Central memory CD8-positive, alpha-beta T cell (primary cell): ENCODE measurements around the gene ASZ1.
"Not testable (repeated sequence)": the region's sequence is repeated elsewhere in the genome, so short reads cannot be mapped to it uniquely, and the experiment has no call there.

Source experiments
- ATAC-seq: fragments of 150-1000 bp; cut with Tn5 transposase; replicated peaks from 2 replicates; pipeline ENCODE4 v1.10.0; 2022; ENCODE audit warnings: mild to moderate bottlenecking, moderate FRiP score, moderate number of reproducible peaks; ENCODE audit not compliant: poor library complexity, severe bottlenecking; ENCODE audit errors: extremely low read depth
- DNase-seq, 2 donors: peaks; one replicate each; pipeline ENCODE4 v3.0.0; 2021; ENCODE audit warnings: low spot score in 2 of 2
- H3K27ac Mint-ChIP-seq: one replicate; pipeline ENCODE4 v1.8.0; 2022; ENCODE audit warnings: low read depth, mild to moderate bottlenecking, moderate library complexity, mixed read lengths
- H3K27me3 Mint-ChIP-seq: one replicate; pipeline ENCODE4 v1.8.0; 2022; ENCODE audit warnings: mixed read lengths
- H3K36me3 Mint-ChIP-seq: one replicate; pipeline ENCODE4 v1.8.0; 2022; ENCODE audit warnings: mild to moderate bottlenecking, moderate library complexity, mixed read lengths; ENCODE audit not compliant: insufficient read depth
- H3K4me1 Mint-ChIP-seq: one replicate; pipeline ENCODE4 v1.8.0; 2022; ENCODE audit warnings: mixed read lengths
- H3K4me3 Mint-ChIP-seq: one replicate; pipeline ENCODE4 v1.8.0; 2022; ENCODE audit warnings: mild to moderate bottlenecking, moderate library complexity, mixed read lengths
- H3K9me3 Mint-ChIP-seq: one replicate; pipeline ENCODE4 v1.8.0; 2022; ENCODE audit warnings: mixed read lengths

The ASZ1 gene

GRCh38 chr7:117435475-117436043 is 8.3 kb upstream of the ASZ1 start:
- Mint-ChIP-seq H3K27ac (no peak overlapping the region), H3K9me3 (peaks cover 15% of the 10 kb centered on the region), H3K4me1 (no peaks in the 10 kb centered on the region), H3K4me3 (no peak overlapping the region), H3K27me3 (no peaks in the 10 kb centered on the region), H3K36me3 (peaks cover 2% of the 10 kb centered on the region)
- no peak for ATAC-seq
- DNase-seq = no peak

- no peaks in the 10 kb centered on the region for H3K27me3 Mint-ChIP-seq
- H3K4me3 Mint-ChIP-seq = no peak overlapping the region
- no peaks in the 10 kb centered on the region for H3K36me3 Mint-ChIP-seq
- ATAC-seq (no peak), DNase-seq (no peak)
- H3K27ac Mint-ChIP-seq = no peak overlapping the region
- no peaks in the 10 kb centered on the region for H3K4me1 Mint-ChIP-seq
- peaks cover 12% of the 10 kb centered on the region for H3K9me3 Mint-ChIP-seq
Observed at GRCh38 chr7:117424090-117424829, 3.0 kb downstream of the ASZ1 start.

- not testable (repeated sequence) for ATAC-seq, H3K4me1 Mint-ChIP-seq, H3K27me3 Mint-ChIP-seq, H3K36me3 Mint-ChIP-seq, H3K27ac Mint-ChIP-seq, H3K4me3 Mint-ChIP-seq, DNase-seq
- peaks cover 13% of the 10 kb centered on the region for H3K9me3 Mint-ChIP-seq
Observed at GRCh38 chr7:117414591-117414990, 12.7 kb downstream of the ASZ1 start.

GRCh38 chr7:117412946-117413559 is 14.2 kb downstream of the ASZ1 start:
- no peak for ATAC-seq
- peaks cover 13% of the 10 kb centered on the region for H3K9me3 Mint-ChIP-seq
- no peaks in the 10 kb centered on the region for H3K27me3 Mint-ChIP-seq
- H3K4me1 Mint-ChIP-seq = no peaks in the 10 kb centered on the region
- no peaks in the 10 kb centered on the region for H3K36me3 Mint-ChIP-seq
- DNase-seq = no peak
- H3K4me3 Mint-ChIP-seq = no peak overlapping the region
- no peak overlapping the region for H3K27ac Mint-ChIP-seq

- ATAC-seq (no peak), DNase-seq (no peak)
- Mint-ChIP-seq H3K36me3 (no peaks in the 10 kb centered on the region), H3K27me3 (no peaks in the 10 kb centered on the region), H3K9me3 (peaks cover 11% of the 10 kb centered on the region), H3K4me3 (no peak overlapping the region), H3K4me1 (no peaks in the 10 kb centered on the region), H3K27ac (no peak overlapping the region)
Observed at GRCh38 chr7:117412390-117412789, 14.9 kb downstream of the ASZ1 start.

GRCh38 chr7:117411539-117411938 is 15.8 kb downstream of the ASZ1 start:
- DNase-seq = no peak
- H3K4me1 Mint-ChIP-seq = no peaks in the 10 kb centered on the region
- H3K9me3 Mint-ChIP-seq = peaks cover 4% of the 10 kb centered on the region
- H3K27me3 Mint-ChIP-seq = no peaks in the 10 kb centered on the region
- H3K27ac Mint-ChIP-seq = no peak overlapping the region
- H3K36me3 Mint-ChIP-seq = no peaks in the 10 kb centered on the region
- H3K4me3 Mint-ChIP-seq = no peak overlapping the region
- ATAC-seq = no peak

- Mint-ChIP-seq H3K4me1 (no peaks in the 10 kb centered on the region), H3K9me3 (peaks cover 8% of the 10 kb centered on the region), H3K36me3 (no peaks in the 10 kb centered on the region), H3K27me3 (no peaks in the 10 kb centered on the region), H3K27ac (no peak overlapping the region), H3K4me3 (no peak overlapping the region)
- DNase-seq (no peak), ATAC-seq (no peak)
Observed at GRCh38 chr7:117408831-117409230, 18.5 kb downstream of the ASZ1 start.

GRCh38 chr7:117405519-117405918 is 21.8 kb downstream of the ASZ1 start:
- peaks cover 8% of the 10 kb centered on the region for H3K9me3 Mint-ChIP-seq
- ATAC-seq = no peak

GRCh38 chr7:117403737-117404136 is 23.6 kb downstream of the ASZ1 start:
- H3K36me3 Mint-ChIP-seq = no peaks in the 10 kb centered on the region
- peaks cover 8% of the 10 kb centered on the region for H3K9me3 Mint-ChIP-seq
- no peak overlapping the region for H3K4me3 Mint-ChIP-seq
- H3K27ac Mint-ChIP-seq = no peak overlapping the region
- no peaks in the 10 kb centered on the region for H3K27me3 Mint-ChIP-seq
- ATAC-seq (no peak), DNase-seq (no peak)
- H3K4me1 Mint-ChIP-seq = no peaks in the 10 kb centered on the region

More at GRCh38 chr7:117405519-117405918, 21.8 kb downstream of the ASZ1 start:
- Mint-ChIP-seq H3K4me1 (no peaks in the 10 kb centered on the region), H3K36me3 (no peaks in the 10 kb centered on the region), H3K27ac (no peak overlapping the region), H3K27me3 (no peaks in the 10 kb centered on the region), H3K4me3 (no peak overlapping the region)
- DNase-seq = no peak

GRCh38 chr7:117402109-117402508 is 25.2 kb downstream of the ASZ1 start:
- Mint-ChIP-seq H3K36me3 (no peaks in the 10 kb centered on the region), H3K4me1 (no peaks in the 10 kb centered on the region), H3K9me3 (peaks cover 8% of the 10 kb centered on the region), H3K27ac (no peak overlapping the region), H3K27me3 (no peaks in the 10 kb centered on the region), H3K4me3 (no peak overlapping the region)
- ATAC-seq = no peak
- no peak for DNase-seq

GRCh38 chr7:117401293-117402002 is 25.8 kb downstream of the ASZ1 start:
- Mint-ChIP-seq H3K4me3 (no peak overlapping the region), H3K9me3 (peaks cover 8% of the 10 kb centered on the region), H3K4me1 (no peaks in the 10 kb centered on the region), H3K27me3 (no peaks in the 10 kb centered on the region), H3K36me3 (no peaks in the 10 kb centered on the region), H3K27ac (no peak overlapping the region)
- DNase-seq (no peak), ATAC-seq (no peak)

- Mint-ChIP-seq H3K4me1 (no peaks in the 10 kb centered on the region), H3K27ac (no peak overlapping the region), H3K36me3 (no peaks in the 10 kb centered on the region), H3K9me3 (peaks cover under 1% of the 10 kb centered on the region), H3K27me3 (no peaks in the 10 kb centered on the region), H3K4me3 (no peak overlapping the region)
- ATAC-seq (no peak), DNase-seq (no peak)
Observed at GRCh38 chr7:117399820-117400422, 27.4 kb downstream of the ASZ1 start.
